GM23338 (cell line): Measurements from ENCODE around the gene LMAN2L. TPM values are rescaled to one million over a fixed set of nuclear protein-coding genes. Genes with fewer than 3 reads are reported as not detected.

ENCODE experiments used
- ATAC-seq: fragments of 200-7000 bp; cut with Tn5 transposase; 3 replicates; pipeline ENCODE4 v1.9.1; 2020
- DNase-seq: peaks from one replicate; pipeline ENCODE4 v3.0.0-alpha.2; 2015; ENCODE audit warnings: low spot score
- H2AFZ ChIP-seq: fragments of 200-600 bp; sonication (generic); 2 replicates; pipeline ENCODE4 v1.8.0; 2016; ENCODE audit warnings: antibody characterized with exemption, mild to moderate bottlenecking, moderate library complexity
- H3F3A ChIP-seq: fragments of 200-600 bp; sonication (generic); replicated peaks from 2 replicates; pipeline ENCODE4 v1.8.0; 2017; ENCODE audit warnings: antibody characterized with exemption, mixed run types, low read depth
- H3K27ac ChIP-seq: fragments of 200-600 bp; sonication (generic); 2 replicates; pipeline ENCODE4 v1.6.1; 2016; ENCODE audit warnings: low read depth
- H3K27me3 ChIP-seq: fragments of 200-600 bp; sonication (generic); 2 replicates; pipeline ENCODE4 v1.8.0; 2016; ENCODE audit warnings: mild to moderate bottlenecking, mixed run types, moderate library complexity; ENCODE audit not compliant: insufficient read depth
- H3K36me3 ChIP-seq: fragments of 200-600 bp; sonication (generic); 2 replicates; pipeline ENCODE4 v1.8.0; 2016; ENCODE audit warnings: mild to moderate bottlenecking; ENCODE audit not compliant: insufficient read depth
- H3K4me1 ChIP-seq: fragments of 200-600 bp; sonication (generic); 2 replicates; pipeline ENCODE4 v1.8.0; 2016; ENCODE audit warnings: mild to moderate bottlenecking, moderate library complexity; ENCODE audit not compliant: insufficient read depth
- H3K4me2 ChIP-seq: fragments of 200-600 bp; sonication (generic); 2 replicates; pipeline ENCODE4 v1.7.1; 2017; ENCODE audit warnings: mixed run types
- H3K4me3 ChIP-seq: fragments of 200-600 bp; sonication (generic); 2 replicates; pipeline ENCODE4 v1.6.1; 2016; ENCODE audit warnings: mixed run types
- H3K79me2 ChIP-seq: fragments of 200-600 bp; sonication (generic); replicated peaks from 2 replicates; pipeline ENCODE4 v1.8.0; 2017; ENCODE audit warnings: mild to moderate bottlenecking; ENCODE audit not compliant: insufficient read depth
- H3K9me2 ChIP-seq: fragments of 200-600 bp; sonication (generic); 2 replicates; pipeline ENCODE4 v1.8.0; 2017; ENCODE audit not compliant: insufficient read depth
- H4K20me1 ChIP-seq: fragments of 200-600 bp; sonication (generic); replicated peaks from 2 replicates; pipeline ENCODE4 v1.8.0; 2017; ENCODE audit warnings: mild to moderate bottlenecking; ENCODE audit not compliant: insufficient read depth
- H3K27ac Mint-ChIP-seq: 2 replicates; pipeline ENCODE4 v1.8.0; 2020; ENCODE audit warnings: inconsistent platforms, mild to moderate bottlenecking, moderate library complexity, mixed read lengths
- H3K27me3 Mint-ChIP-seq: 3 replicates; pipeline ENCODE4 v1.8.0; 2022; ENCODE audit warnings: low read depth, mild to moderate bottlenecking, moderate library complexity, mixed read lengths, inconsistent platforms; ENCODE audit not compliant: insufficient read depth, poor library complexity
- H3K36me3 Mint-ChIP-seq: 3 replicates; pipeline ENCODE4 v1.8.0; 2021; ENCODE audit warnings: low read depth, mild to moderate bottlenecking, inconsistent platforms, moderate library complexity, mixed read lengths
- H3K4me1 Mint-ChIP-seq: 3 replicates; pipeline ENCODE4 v1.8.0; 2020; ENCODE audit warnings: mild to moderate bottlenecking, inconsistent platforms, mixed read lengths
- H3K4me3 Mint-ChIP-seq: 3 replicates; pipeline ENCODE4 v1.8.0; 2021; ENCODE audit warnings: moderate library complexity, mild to moderate bottlenecking, inconsistent platforms, mixed read lengths
- H3K9me3 Mint-ChIP-seq: 3 replicates; pipeline ENCODE4 v1.8.0; 2020; ENCODE audit warnings: moderate library complexity, mild to moderate bottlenecking, inconsistent platforms, mixed read lengths
- CREB1 ChIP-seq: fragments of 250-450 bp; sonication (Bioruptor Pico); IDR thresholded peaks from 2 replicates; pipeline ENCODE4 v1.5.0; 2020; ENCODE audit warnings: low read depth, mild to moderate bottlenecking, moderate library complexity
- CTCF ChIP-seq, 2 experiments: fragments of 200-600 bp in 1 of 2; sonication (generic) in 1 of 2; conservative IDR thresholded peaks; 2 replicates each; pipeline versions ENCODE4 v1.5.1 to v1.6.1; 2016 to 2017; ENCODE audit warnings: antibody characterized with exemption in 2 of 2, low read depth in 2 of 2, mild to moderate bottlenecking in 2 of 2, moderate library complexity in 1 of 2
- ETS1 ChIP-seq: IDR thresholded peaks from 2 replicates; pipeline ENCODE4 v1.6.1; 2016; ENCODE audit warnings: antibody characterized with exemption
- EZH2 ChIP-seq: fragments of 200-600 bp; sonication (generic); IDR thresholded peaks from one replicate; pipeline ENCODE4 v1.8.0; 2017; ENCODE audit warnings: antibody characterized with exemption, mild to moderate bottlenecking, low read depth; ENCODE audit not compliant: unreplicated experiment
- EZH2phosphoT487 ChIP-seq: fragments of 200-600 bp; sonication (generic); IDR thresholded peaks from one replicate; pipeline ENCODE4 v1.8.1; 2018; ENCODE audit warnings: antibody characterized with exemption; ENCODE audit not compliant: unreplicated experiment
- JUNB ChIP-seq: IDR thresholded peaks from one replicate; pipeline ENCODE4 v1.6.1; 2016; ENCODE audit warnings: antibody characterized with exemption; ENCODE audit not compliant: unreplicated experiment
- NANOG ChIP-seq: IDR thresholded peaks from 2 replicates; pipeline ENCODE4 v1.6.1; 2016; ENCODE audit warnings: antibody characterized with exemption, borderline replicate concordance
- POLR2AphosphoS5 ChIP-seq: IDR thresholded peaks from 2 replicates; pipeline ENCODE4 v1.6.1; 2016; ENCODE audit warnings: antibody characterized with exemption, low read depth
- REST ChIP-seq: IDR thresholded peaks from one replicate; pipeline ENCODE4 v1.6.1; 2018; ENCODE audit warnings: antibody characterized with exemption; ENCODE audit not compliant: unreplicated experiment
- STAT1 ChIP-seq: IDR thresholded peaks from one replicate; pipeline ENCODE4 v1.6.1; 2016; ENCODE audit warnings: antibody characterized with exemption; ENCODE audit not compliant: unreplicated experiment
- ZNF114 ChIP-seq: fragments of 250-450 bp; sonication (Bioruptor Pico); IDR thresholded peaks from 2 replicates; pipeline ENCODE4 v1.5.0; 2020; ENCODE audit warnings: mild to moderate bottlenecking, moderate library complexity
- ZNF331 ChIP-seq: fragments of 250-450 bp; sonication (Bioruptor Pico); IDR thresholded peaks from 2 replicates; pipeline ENCODE4 v1.5.0; 2020; ENCODE audit warnings: low read depth, mild to moderate bottlenecking, moderate library complexity
- ZNF462 ChIP-seq: fragments of 250-450 bp; sonication (Bioruptor Pico); IDR thresholded peaks from 2 replicates; pipeline ENCODE4 v1.5.0; 2020; ENCODE audit warnings: mild to moderate bottlenecking, moderate library complexity
- polyA plus RNA-seq: library from polyadenylated mRNA; unstranded; fragments of >200 nt; fragmentation: Nextera tagmentation; extraction: Ambion mirVana; gene quantifications from 2 replicates; pipeline ENCODE4 v1.2.1, GENCODE V29; 2016
- total RNA-seq: library from RNA; depleted of rRNA; stranded (reverse); fragments of >200 nt; shearing (Covaris generic); gene quantifications from 2 replicates; pipeline ENCODE4 v1.2.3, GENCODE V29; 2014

The LMAN2L gene
- total and polyA plus RNA-seq, 2 experiments from 2014 or later: 11.8 to 15.8 TPM

- no peaks in the 10 kb centered on the region for H3F3A ChIP-seq
- peaks cover 3% of the 10 kb centered on the region for H4K20me1 ChIP-seq
- H3K27ac ChIP-seq: no peak overlapping the region
- H3K4me3 ChIP-seq: no peak overlapping the region
- no peaks in the 10 kb centered on the region for H3K79me2 ChIP-seq
- no peak for TF ChIP-seq EZH2
- TF ChIP-seq POLR2AphosphoS5: no peak
- no peak for TF ChIP-seq NANOG
- TF ChIP-seq CREB1: no peak
- TF ChIP-seq EZH2phosphoT487: no peak
- TF ChIP-seq ZNF114: no peak
- no peak for TF ChIP-seq CTCF (conservative IDR thresholded peaks at IDR 0.05; ENCODE audit: low read depth in 2 of 2)
- no peak for TF ChIP-seq ETS1
- no peak for TF ChIP-seq REST
- TF ChIP-seq STAT1: no peak
- no peak for TF ChIP-seq ZNF462 (CRISPR knock-in tag)
- no peak for TF ChIP-seq ZNF331 (CRISPR knock-in tag)
- TF ChIP-seq JUNB: no peak
- no peak overlapping the region for H3K27ac Mint-ChIP-seq
- H3K4me1 Mint-ChIP-seq: no peaks in the 10 kb centered on the region
- H3K4me1 ChIP-seq: no peaks in the 10 kb centered on the region
- H3K27me3 Mint-ChIP-seq: peaks cover 4% of the 10 kb centered on the region
- H3K4me3 Mint-ChIP-seq: no peak overlapping the region
- ATAC-seq (no peak), DNase-seq (no peak)
- no peaks in the 10 kb centered on the region for H3K9me3 Mint-ChIP-seq
- no peaks in the 10 kb centered on the region for H3K27me3 ChIP-seq
- H3K4me2 ChIP-seq: no peak overlapping the region
- H3K36me3 ChIP-seq: peaks cover 13% of the 10 kb centered on the region
- no peaks in the 10 kb centered on the region for H3K9me2 ChIP-seq
- no peak overlapping the region for H2AFZ ChIP-seq
- H3K36me3 Mint-ChIP-seq: peaks cover 29% of the 10 kb centered on the region
Observed at GRCh38 chr2:96702098-96702785, 37.6 kb downstream of the LMAN2L start.
